ENCODE data around the gene DDX50.

GRCh38 chr10:68864611-68865010 lies 36.5 kb upstream of the DDX50 start:
- TF ChIP-seq ZNF274 (IDR thresholded peaks at IDR 0.05; ENCODE audit: low read depth, low read length) (no peak), YY1 (IDR thresholded peaks at IDR 0.05; ENCODE audit: insufficient read depth, insufficient read length) (no peak)

Data from NT2/D1 (cell line).